Hepatocyte (in vitro differentiated cells): ENCODE data around the gene TMEM213.

Experiments
- CTCF ChIP-seq: fragments of 200-600 bp; sonication (generic); IDR thresholded peaks from 2 replicates; pipeline ENCODE4 v1.5.1; 2016; ENCODE audit warnings: antibody characterized with exemption, mild to moderate bottlenecking; ENCODE audit not compliant: poor library complexity
- EZH2 ChIP-seq: fragments of 200-600 bp; sonication (generic); IDR thresholded peaks from 2 replicates; pipeline ENCODE4 v1.6.1; 2016; ENCODE audit warnings: antibody characterized with exemption, mild to moderate bottlenecking, borderline replicate concordance

DNA sequence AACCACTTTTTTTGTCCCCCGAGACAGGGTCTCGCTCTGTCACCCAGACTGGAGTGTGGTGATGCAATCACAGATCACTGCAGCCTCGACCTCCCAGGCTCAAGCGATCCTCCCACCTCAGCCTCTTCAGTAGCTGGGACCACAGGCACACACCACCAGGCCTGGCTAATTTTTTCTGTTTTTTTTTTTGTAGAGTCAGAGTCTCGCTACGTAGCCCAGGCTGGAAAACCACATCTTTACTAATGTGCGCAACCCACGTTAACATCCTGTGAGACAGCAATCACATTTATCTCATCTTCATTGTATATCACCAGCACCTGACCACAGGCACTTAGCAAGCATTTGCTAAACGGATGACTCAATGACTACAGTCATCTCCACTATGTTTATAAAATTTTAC is 78.0 kb downstream of the TMEM213 start:
- TF ChIP-seq CTCF (no peak), EZH2 (no peak)
